Endothelial cell (in vitro differentiated cells): ENCODE measurements around the gene HMG20B. TPM values are rescaled to one million over a fixed set of nuclear protein-coding genes. Genes with fewer than 3 reads are reported as not detected.

Experiments
- DNase-seq: peaks from one replicate; pipeline ENCODE4 v3.0.0; 2021; ENCODE audit warnings: low spot score
- H3K27ac Mint-ChIP-seq: one replicate; pipeline ENCODE4 v1.8.0; 2021; ENCODE audit warnings: mixed read lengths, inconsistent platforms; ENCODE audit not compliant: unreplicated experiment
- H3K27me3 Mint-ChIP-seq: one replicate; pipeline ENCODE4 v1.8.0; 2021; ENCODE audit warnings: mild to moderate bottlenecking, moderate library complexity, mixed read lengths, inconsistent platforms; ENCODE audit not compliant: unreplicated experiment
- H3K36me3 Mint-ChIP-seq: one replicate; pipeline ENCODE4 v1.8.0; 2021; ENCODE audit warnings: mild to moderate bottlenecking, low read depth, mixed read lengths, inconsistent platforms; ENCODE audit not compliant: unreplicated experiment
- H3K4me1 Mint-ChIP-seq: one replicate; pipeline ENCODE4 v1.8.0; 2021; ENCODE audit warnings: mild to moderate bottlenecking, mixed read lengths, inconsistent platforms; ENCODE audit not compliant: unreplicated experiment
- H3K4me3 Mint-ChIP-seq: one replicate; pipeline ENCODE4 v1.8.0; 2021; ENCODE audit warnings: mild to moderate bottlenecking, mixed read lengths, inconsistent platforms; ENCODE audit not compliant: unreplicated experiment
- H3K9me3 Mint-ChIP-seq: one replicate; pipeline ENCODE4 v1.8.0; 2021; ENCODE audit warnings: mixed read lengths, inconsistent platforms; ENCODE audit not compliant: unreplicated experiment
- CTCF ChIP-seq: fragments of 200-600 bp; sonication (generic); IDR thresholded peaks from one replicate; pipeline ENCODE4 v1.5.0; 2021; ENCODE audit warnings: antibody characterized with exemption; ENCODE audit not compliant: unreplicated experiment
- total RNA-seq: library from RNA; stranded (reverse); fragmentation: NEBNext Ultra II Directional; extraction: Animal tissue kit (Norgen Biotek cat#: 25700); gene quantifications from one replicate; pipeline ENCODE4 v1.2.1, GENCODE V29; 2021; ENCODE audit not compliant: unreplicated experiment

The HMG20B gene
- total RNA-seq, 1 donor from 2014 or later, result 77.2 TPM

- Mint-ChIP-seq H3K9me3 (no peaks in the 10 kb centered on the region), H3K4me3 (no peak overlapping the region)
Measured at GRCh38 chr19:3611841-3612240, 39.1 kb downstream of the HMG20B start.

GRCh38 chr19:3612330-3612729, 39.6 kb downstream of the HMG20B start:
- no peak overlapping the region for H3K27ac Mint-ChIP-seq
- H3K36me3 Mint-ChIP-seq, result peaks cover 5% of the 10 kb centered on the region
- TF ChIP-seq CTCF, result no peak
- peaks cover 11% of the 10 kb centered on the region for H3K4me1 Mint-ChIP-seq
- DNase-seq, result no peak
- no peak overlapping the region for H3K4me3 Mint-ChIP-seq
- H3K9me3 Mint-ChIP-seq, result no peaks in the 10 kb centered on the region
- H3K27me3 Mint-ChIP-seq, result peaks cover 9% of the 10 kb centered on the region

More at GRCh38 chr19:3611841-3612240, 39.1 kb downstream of the HMG20B start:
- TF ChIP-seq CTCF, result no peak
- H3K27me3 Mint-ChIP-seq, result peaks cover 10% of the 10 kb centered on the region
- no peak for DNase-seq
- peaks cover 5% of the 10 kb centered on the region for H3K36me3 Mint-ChIP-seq
- no peak overlapping the region for H3K27ac Mint-ChIP-seq
- H3K4me1 Mint-ChIP-seq, result peaks cover 11% of the 10 kb centered on the region

GRCh38 chr19:3612901-3613741, 40.4 kb downstream of the HMG20B start:
- no peak for DNase-seq
- Mint-ChIP-seq H3K4me3 (no peak overlapping the region), H3K27me3 (peaks cover 7% of the 10 kb centered on the region), H3K4me1 (peaks cover 5% of the 10 kb centered on the region), H3K27ac (no peak overlapping the region), H3K9me3 (no peaks in the 10 kb centered on the region), H3K36me3 (peaks cover 5% of the 10 kb centered on the region)
- TF ChIP-seq CTCF, result no peak

- Mint-ChIP-seq H3K4me1 (peaks cover 3% of the 10 kb centered on the region), H3K4me3 (no peak overlapping the region), H3K27ac (no peak overlapping the region), H3K27me3 (peaks cover 7% of the 10 kb centered on the region), H3K36me3 (peaks cover 5% of the 10 kb centered on the region), H3K9me3 (no peaks in the 10 kb centered on the region)
- TF ChIP-seq CTCF, result no peak
- DNase-seq, result no peak
Measured at GRCh38 chr19:3613818-3614661, 41.3 kb downstream of the HMG20B start.
